ENCODE measurements around the gene D2HGDH.

GRCh38 chr2:241720560-241720959 lies 13.9 kb upstream of the D2HGDH start:
- TF ChIP-seq SP1 (IDR thresholded peaks at IDR 0.05; ENCODE audit: low read depth) (no peak), JUND (IDR thresholded peaks at IDR 0.05) (no peak), ZFX (IDR thresholded peaks at IDR 0.05) (no peak), YY1 (IDR thresholded peaks at IDR 0.05; ENCODE audit: extremely low read depth, insufficient replicate concordance, low read depth, low read length) (no peak), POLR2AphosphoS5 (IDR thresholded peaks at IDR 0.05; ENCODE audit: low read depth, low read length) (no peak), EZH2phosphoT487 (IDR thresholded peaks at IDR 0.05; ENCODE audit: borderline replicate concordance) (no peak), ELF1 (IDR thresholded peaks at IDR 0.05; ENCODE audit: borderline replicate concordance, low read depth) (no peak), POLR2A (IDR thresholded peaks at IDR 0.05; ENCODE audit: borderline replicate concordance, extremely low read depth, insufficient read depth, insufficient read length) (no peak), CBX3 (IDR thresholded peaks at IDR 0.05; ENCODE audit: low read depth) (no peak), EZH2 (IDR thresholded peaks at IDR 0.05) (no peak), MAX (IDR thresholded peaks at IDR 0.05) (no peak)
- TF ChIP-seq, protein P1, sequence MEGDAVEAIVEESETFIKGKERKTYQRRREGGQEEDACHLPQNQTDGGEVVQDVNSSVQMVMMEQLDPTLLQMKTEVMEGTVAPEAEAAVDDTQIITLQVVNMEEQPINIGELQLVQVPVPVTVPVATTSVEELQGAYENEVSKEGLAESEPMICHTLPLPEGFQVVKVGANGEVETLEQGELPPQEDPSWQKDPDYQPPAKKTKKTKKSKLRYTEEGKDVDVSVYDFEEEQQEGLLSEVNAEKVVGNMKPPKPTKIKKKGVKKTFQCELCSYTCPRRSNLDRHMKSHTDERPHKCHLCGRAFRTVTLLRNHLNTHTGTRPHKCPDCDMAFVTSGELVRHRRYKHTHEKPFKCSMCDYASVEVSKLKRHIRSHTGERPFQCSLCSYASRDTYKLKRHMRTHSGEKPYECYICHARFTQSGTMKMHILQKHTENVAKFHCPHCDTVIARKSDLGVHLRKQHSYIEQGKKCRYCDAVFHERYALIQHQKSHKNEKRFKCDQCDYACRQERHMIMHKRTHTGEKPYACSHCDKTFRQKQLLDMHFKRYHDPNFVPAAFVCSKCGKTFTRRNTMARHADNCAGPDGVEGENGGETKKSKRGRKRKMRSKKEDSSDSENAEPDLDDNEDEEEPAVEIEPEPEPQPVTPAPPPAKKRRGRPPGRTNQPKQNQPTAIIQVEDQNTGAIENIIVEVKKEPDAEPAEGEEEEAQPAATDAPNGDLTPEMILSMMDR (IDR thresholded peaks at IDR 0.05 in 2 of 3, conservative IDR thresholded peaks at IDR 0.05 in 1 of 3; ENCODE audit: borderline replicate concordance in 1 of 3, insufficient read depth in 1 of 3, low read depth in 2 of 3, low read length in 2 of 3), result no peak
- TF ChIP-seq, protein P2, sequence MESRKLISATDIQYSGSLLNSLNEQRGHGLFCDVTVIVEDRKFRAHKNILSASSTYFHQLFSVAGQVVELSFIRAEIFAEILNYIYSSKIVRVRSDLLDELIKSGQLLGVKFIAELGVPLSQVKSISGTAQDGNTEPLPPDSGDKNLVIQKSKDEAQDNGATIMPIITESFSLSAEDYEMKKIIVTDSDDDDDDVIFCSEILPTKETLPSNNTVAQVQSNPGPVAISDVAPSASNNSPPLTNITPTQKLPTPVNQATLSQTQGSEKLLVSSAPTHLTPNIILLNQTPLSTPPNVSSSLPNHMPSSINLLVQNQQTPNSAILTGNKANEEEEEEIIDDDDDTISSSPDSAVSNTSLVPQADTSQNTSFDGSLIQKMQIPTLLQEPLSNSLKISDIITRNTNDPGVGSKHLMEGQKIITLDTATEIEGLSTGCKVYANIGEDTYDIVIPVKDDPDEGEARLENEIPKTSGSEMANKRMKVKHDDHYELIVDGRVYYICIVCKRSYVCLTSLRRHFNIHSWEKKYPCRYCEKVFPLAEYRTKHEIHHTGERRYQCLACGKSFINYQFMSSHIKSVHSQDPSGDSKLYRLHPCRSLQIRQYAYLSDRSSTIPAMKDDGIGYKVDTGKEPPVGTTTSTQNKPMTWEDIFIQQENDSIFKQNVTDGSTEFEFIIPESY (IDR thresholded peaks at IDR 0.05; ENCODE audit: extremely low read depth, insufficient replicate concordance, low read length), result no peak
